SH-SY5Y (cell line): ENCODE results near the gene RREB1.

Source experiments
- GATA2 ChIP-seq: IDR thresholded peaks from 2 replicates; pipeline ENCODE4 v1.6.1; 2011; ENCODE audit warnings: mild to moderate bottlenecking, low read depth, low read length
- GATA3 ChIP-seq: IDR thresholded peaks from 2 replicates; pipeline ENCODE4 v1.6.1; 2011; ENCODE audit warnings: low read depth, mild to moderate bottlenecking, low read length, moderate library complexity

DNA sequence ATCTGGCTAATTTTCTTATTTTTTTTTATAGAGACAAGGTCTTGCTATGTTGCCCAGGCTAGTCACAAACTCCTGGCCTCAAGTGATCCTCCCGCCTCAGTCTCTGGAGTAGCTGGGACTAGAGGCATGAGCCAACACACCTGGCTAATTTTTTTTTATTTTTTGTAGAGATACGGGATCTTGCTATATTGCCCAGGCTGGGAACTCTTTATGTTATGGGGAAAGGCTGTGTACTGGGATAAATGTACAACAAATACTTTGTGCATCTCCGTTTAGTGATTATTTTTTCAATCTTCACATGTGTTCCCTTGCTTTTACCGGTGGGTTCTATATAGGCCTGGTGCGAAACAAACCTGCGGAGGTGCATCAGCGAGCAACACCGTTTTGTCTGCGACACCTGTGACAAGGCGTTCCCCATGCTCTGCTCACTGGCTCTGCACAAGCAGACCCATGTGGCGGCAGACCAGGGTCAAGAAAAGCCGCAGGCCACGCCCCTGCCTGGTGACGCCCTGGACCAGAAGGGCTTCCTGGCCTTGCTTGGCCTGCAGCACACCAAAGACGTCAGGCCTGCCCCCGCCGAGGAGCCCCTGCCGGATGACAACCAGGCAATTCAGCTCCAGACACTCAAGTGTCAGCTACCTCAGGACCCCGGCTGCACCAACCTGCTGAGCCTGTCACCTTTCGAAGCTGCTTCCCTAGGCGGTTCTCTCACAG is 121.1 kb downstream of the RREB1 start:
- TF ChIP-seq GATA3 (no peak), GATA2 (no peak)
